IMR-90 (cell line): ENCODE data around the gene GABARAPL1. TPM values are rescaled to one million over a fixed set of nuclear protein-coding genes. Genes with fewer than 3 reads are reported as not detected.

Experiments used
- ATAC-seq: fragments of 200-7000 bp; cut with Tn5 transposase; 2 replicates; pipeline ENCODE4 v1.9.1; 2020; ENCODE audit warnings: low read depth, mild to moderate bottlenecking, moderate library complexity
- BruUV-seq: library from RNA; stranded (reverse); fragments of 400-500 nt; replicated peaks from 2 replicates; lab custom pipeline; 2021; lab: Mats Ljungman, UMichigan
- CTCF ChIA-PET: fragments of 300-600 bp; formaldehyde crosslinking; extraction: SDS; loops from one replicate; lab custom pipeline; 2021; ENCODE audit warnings: antibody characterized with exemption; lab: Yijun Ruan, JAX
- POLR2A ChIA-PET: fragments of 300-600 bp; sonication (Branson Sonifier 250); formaldehyde crosslinking; loops from one replicate; lab custom pipeline; 2022; ENCODE audit warnings: antibody characterized with exemption; ENCODE audit not compliant: unreplicated experiment; lab: Charles Lee
- DNase-seq: peaks from one replicate; pipeline ENCODE4 v3.0.0; 2013
- H2AFZ ChIP-seq: replicated peaks from 2 replicates; pipeline ENCODE3; 2013; ENCODE audit warnings: low read length, mild to moderate bottlenecking; ENCODE audit not compliant: poor library complexity
- H2AK5ac ChIP-seq: 2 replicates; pipeline ENCODE4 v1.6.1; 2013; ENCODE audit warnings: low read depth, low read length, inconsistent platforms
- H2AK9ac ChIP-seq: replicated peaks from 2 replicates; pipeline ENCODE3; 2013; ENCODE audit warnings: mild to moderate bottlenecking, low read depth, low read length, moderate library complexity; ENCODE audit not compliant: poor library complexity
- H2BK120ac ChIP-seq: 2 replicates; pipeline ENCODE4 v1.6.1; 2013; ENCODE audit warnings: low read depth, low read length, inconsistent platforms
- H2BK15ac ChIP-seq: 3 replicates; pipeline ENCODE4 v1.6.1; 2013; ENCODE audit warnings: low read depth, low read length, inconsistent platforms
- H2BK20ac ChIP-seq: 2 replicates; pipeline ENCODE4 v1.6.1; 2013; ENCODE audit warnings: low read depth, mild to moderate bottlenecking, inconsistent platforms, low read length, moderate library complexity
- H2BK5ac ChIP-seq: 2 replicates; pipeline ENCODE4 v1.6.1; 2013; ENCODE audit warnings: mild to moderate bottlenecking, low read depth, low read length, inconsistent platforms; ENCODE audit not compliant: poor library complexity, severe bottlenecking
- H3K14ac ChIP-seq: replicated peaks from 2 replicates; pipeline ENCODE4 v1.6.1; 2013; ENCODE audit warnings: low read depth, low read length, inconsistent platforms
- H3K18ac ChIP-seq: 2 replicates; pipeline ENCODE4 v1.6.1; 2013; ENCODE audit warnings: low read depth, low read length, control low read depth
- H3K23ac ChIP-seq: 2 replicates; pipeline ENCODE4 v1.6.1; 2013; ENCODE audit warnings: low read depth, low read length, inconsistent platforms
- H3K27ac ChIP-seq: 2 replicates; pipeline ENCODE4 v1.5.1; 2013; ENCODE audit warnings: mild to moderate bottlenecking, control low read depth, low read length; ENCODE audit not compliant: insufficient read depth
- H3K27me3 ChIP-seq: 2 replicates; pipeline ENCODE4 v1.6.1; 2013; ENCODE audit warnings: low read length; ENCODE audit not compliant: control insufficient read depth, insufficient read depth
- H3K36me3 ChIP-seq: 2 replicates; pipeline ENCODE4 v1.6.1; 2013; ENCODE audit warnings: low read length, mixed read lengths; ENCODE audit not compliant: control insufficient read depth, insufficient read depth
- H3K4ac ChIP-seq: 2 replicates; pipeline ENCODE4 v1.6.1; 2013; ENCODE audit warnings: low read depth, low read length, inconsistent platforms
- H3K4me1 ChIP-seq: 2 replicates; pipeline ENCODE4 v1.6.1; 2013; ENCODE audit warnings: low read length, mixed read lengths; ENCODE audit not compliant: control insufficient read depth, insufficient read depth
- H3K4me2 ChIP-seq: 2 replicates; pipeline ENCODE4 v1.6.1; 2013; ENCODE audit warnings: low read depth, mild to moderate bottlenecking, control low read depth, low read length, moderate library complexity
- H3K4me3 ChIP-seq: 2 replicates; pipeline ENCODE4 v1.5.1; 2013; ENCODE audit warnings: low read depth, mild to moderate bottlenecking, control low read depth, low read length, moderate library complexity; ENCODE audit not compliant: insufficient read depth
- H3K56ac ChIP-seq: 2 replicates; pipeline ENCODE4 v1.6.1; 2013; ENCODE audit warnings: low read length, inconsistent platforms; ENCODE audit not compliant: insufficient read depth; ENCODE audit errors: extremely low read depth
- H3K79me1 ChIP-seq, 2 experiments: 2 replicates each; pipeline ENCODE4 v1.6.1; 2013; ENCODE audit warnings: low read length in 2 of 2, inconsistent platforms in 1 of 2, low read depth in 1 of 2
- H3K9ac ChIP-seq: 2 replicates; pipeline ENCODE4 v1.6.1; 2013; ENCODE audit warnings: low read depth, low read length, control low read depth
- H3K9me1 ChIP-seq: 2 replicates; pipeline ENCODE4 v1.6.1; 2013; ENCODE audit warnings: low read length, inconsistent platforms; ENCODE audit not compliant: insufficient read depth
- H3K9me3 ChIP-seq: 2 replicates; pipeline ENCODE4 v1.6.1; 2013; ENCODE audit warnings: low read length; ENCODE audit not compliant: control insufficient read depth, insufficient read depth
- H4K20me1 ChIP-seq: 2 replicates; pipeline ENCODE4 v1.6.1; 2013; ENCODE audit warnings: low read length, inconsistent platforms; ENCODE audit not compliant: insufficient read depth
- H4K5ac ChIP-seq: 2 replicates; pipeline ENCODE4 v1.6.1; 2013; ENCODE audit warnings: mild to moderate bottlenecking, low read depth, low read length, control low read depth
- H4K8ac ChIP-seq, 2 experiments: 2 replicates each; pipeline ENCODE4 v1.6.1; 2013; ENCODE audit warnings: low read depth in 2 of 2, low read length in 2 of 2, control low read depth in 1 of 2, inconsistent platforms in 1 of 2
- H4K91ac ChIP-seq: 2 replicates; pipeline ENCODE4 v1.6.1; 2013; ENCODE audit warnings: low read depth, low read length, inconsistent platforms; ENCODE audit not compliant: insufficient read depth
- CTCF ChIP-seq: conservative IDR thresholded peaks from 2 replicates; pipeline ENCODE4 v1.5.1; 2012; ENCODE audit warnings: mild to moderate bottlenecking, low read depth, low read length, improper control_type of control experiment
- FOS ChIP-seq: fragments of 150-350 bp; IDR thresholded peaks from 2 replicates; pipeline ENCODE4 v1.6.1; 2016; ENCODE audit warnings: low read depth, low read length
- POLR2A ChIP-seq: IDR thresholded peaks from 2 replicates; pipeline ENCODE4 v1.6.1; 2012; ENCODE audit warnings: mild to moderate bottlenecking, low read depth, low read length
- RAD21 ChIP-seq: IDR thresholded peaks from 2 replicates; pipeline ENCODE4 v1.6.1; 2012; ENCODE audit warnings: low read length, improper control_type of control experiment
- RFX5 ChIP-seq: IDR thresholded peaks from 2 replicates; pipeline ENCODE4 v1.8.0; 2012; ENCODE audit warnings: low read depth, mild to moderate bottlenecking, low read length, moderate library complexity
- WGBS, 2 experiments: methylation state at CpG; one replicate each; pipeline versions ENCODE4 v1.1.5 to v1.1.7; 2013; ENCODE audit warnings: missing lambda C conversion rate in 2 of 2; ENCODE audit not compliant: insufficient read length in 1 of 2; ENCODE audit errors: extremely low coverage in 2 of 2; 5-methylcytosine and 5-hydroxymethylcytosine counted together
- dilution Hi-C: fragments of 300-500 bp; cut with HindIII; formaldehyde crosslinking; loops from one replicate; pipeline ENCODE4 v1.14.3; 2018; ENCODE audit warnings: low sequenced_read_pairs; ENCODE audit not compliant: unreplicated experiment
- in situ Hi-C: fragments of 300-500 bp; cut with MboI; formaldehyde crosslinking; loops from 3 replicates; pipeline ENCODE4 v1.14.3; 2019; ENCODE audit warnings: low sequenced_read_pairs, inconsistent platforms, mixed read lengths
- intact Hi-C: fragments of 100-400 bp; cut with micrococcal nuclease; formaldehyde crosslinking; loops from 2 replicates; pipeline ENCODE4 v1.10.0; 2022
- polyA plus RNA-seq, 3 experiments: library from polyadenylated mRNA; depleted of rRNA; stranded (reverse); fragments of >200 nt; gene quantifications; 2 replicates each; pipeline ENCODE4 v1.2.3, GENCODE V29; 2012; ENCODE audit warnings: low replicate concordance in 1 of 3
- total RNA-seq: library from RNA; depleted of rRNA; stranded (reverse); fragments of >200 nt; gene quantifications from 2 replicates; pipeline ENCODE4 v1.2.3, GENCODE V29; 2012

The GABARAPL1 gene
- total and polyA plus RNA-seq, 2 of the 4 experiments (the other 2 are of a cell fraction): 51.6 to 93.6 TPM

GRCh38 chr12:10210225-10210624 is 2.5 kb upstream of the GABARAPL1 start:
- dilution Hi-C loops: no loop called here
- H2BK120ac ChIP-seq: no peak overlapping the region
- no peak overlapping the region for H3K23ac ChIP-seq
- peaks cover 4% of the 10 kb centered on the region for H3K36me3 ChIP-seq
- H4K5ac ChIP-seq: no peak overlapping the region
- H3K18ac ChIP-seq: no peak overlapping the region
- H3K9ac ChIP-seq: no peak overlapping the region
- H4K8ac ChIP-seq: no peak overlapping the region
- H2AK9ac ChIP-seq: no peak overlapping the region
- no peak overlapping the region for H3K4ac ChIP-seq
- no peak overlapping the region for H2AFZ ChIP-seq
- H3K4me3 ChIP-seq: no peak overlapping the region
- no peak overlapping the region for H2BK20ac ChIP-seq
- no peak overlapping the region for H3K14ac ChIP-seq
- H2BK5ac ChIP-seq: no peak overlapping the region
- CTCF ChIA-PET: no interaction called here
- BruUV-seq: no TSS peak
- no peak overlapping the region for H3K4me2 ChIP-seq
- no peak for TF ChIP-seq RAD21
- no peak for TF ChIP-seq POLR2A
- TF ChIP-seq FOS: no peak
- no peak for TF ChIP-seq RFX5
- TF ChIP-seq CTCF: no peak
- intact Hi-C loops: loop anchor here (5.0 to 10.0 kb wide), 2 partner anchors 343 to 465 kb away; partner anchors contain the start of gene CLEC2B
- no CpG with 5 or more reads among the region's 15 CpGs for WGBS, 2 experiments
- POLR2A ChIA-PET: no interaction called here
- peaks cover 3 to 15% of the 10 kb centered on the region in 2 experiments; a peak in 3 of 4 replicates for H3K79me1 ChIP-seq
- no peak overlapping the region for H2BK15ac ChIP-seq
- H3K4me1 ChIP-seq: peaks cover 5% of the 10 kb centered on the region; the same call in 1 of the 2 replicates
- H3K27me3 ChIP-seq: no peaks in the 10 kb centered on the region
- H3K9me3 ChIP-seq: no peaks in the 10 kb centered on the region
- H3K9me1 ChIP-seq: peaks cover 7% of the 10 kb centered on the region; the same call in 1 of the 2 replicates
- H4K91ac ChIP-seq: no peak overlapping the region
- in situ Hi-C loops: no loop called here
- ATAC-seq: no peak
- no peak overlapping the region for H2AK5ac ChIP-seq
- no peak for DNase-seq
- H4K20me1 ChIP-seq: peaks cover 10% of the 10 kb centered on the region
- no peak overlapping the region for H3K56ac ChIP-seq
- H3K27ac ChIP-seq: no peak overlapping the region
